ENCODE measurements around the gene SLCO3A1.

The SLCO3A1 gene

DNA sequence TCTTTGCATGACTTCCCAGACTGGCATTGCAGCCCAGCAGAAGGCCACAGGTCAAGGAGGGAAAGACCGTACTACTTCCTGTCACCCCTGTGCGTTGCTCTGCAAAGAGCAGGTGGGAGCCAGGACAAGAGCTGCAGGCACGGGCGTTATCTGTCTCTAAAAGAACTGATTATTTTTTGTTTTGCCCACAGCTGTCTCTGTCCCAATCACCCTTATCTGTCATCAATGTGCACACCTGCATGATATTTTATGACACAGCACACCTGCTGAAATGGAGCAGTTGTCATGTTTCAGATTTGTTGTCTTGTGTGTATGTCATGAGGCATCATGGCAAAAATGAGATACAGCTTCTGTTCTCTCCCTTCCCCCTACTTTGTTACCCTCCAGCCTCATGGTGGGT, 58.8 kb downstream of the SLCO3A1 start:
- DNase-seq (ENCODE audit: low spot score), result no peak

DNA sequence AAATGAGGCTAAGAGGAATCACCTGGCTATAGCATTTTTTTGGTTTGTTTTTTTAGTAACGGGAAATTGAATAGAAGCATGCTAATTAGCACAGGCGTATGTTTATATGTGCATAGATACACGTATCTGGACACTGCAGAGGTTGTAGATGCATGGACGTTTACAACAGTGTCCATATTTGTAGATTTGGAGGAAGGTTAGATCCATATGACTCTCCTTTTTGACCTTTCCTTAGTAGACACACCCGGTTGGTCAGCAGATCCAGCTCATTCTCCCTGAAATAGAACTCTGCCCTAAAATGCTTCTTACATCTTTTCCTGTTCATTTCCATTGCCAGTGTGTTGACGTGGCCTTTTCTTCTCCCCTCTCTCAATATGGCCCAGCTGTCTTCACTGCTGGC, 60.1 kb downstream of the SLCO3A1 start:
- no peak for DNase-seq (ENCODE audit: low spot score)

DNA sequence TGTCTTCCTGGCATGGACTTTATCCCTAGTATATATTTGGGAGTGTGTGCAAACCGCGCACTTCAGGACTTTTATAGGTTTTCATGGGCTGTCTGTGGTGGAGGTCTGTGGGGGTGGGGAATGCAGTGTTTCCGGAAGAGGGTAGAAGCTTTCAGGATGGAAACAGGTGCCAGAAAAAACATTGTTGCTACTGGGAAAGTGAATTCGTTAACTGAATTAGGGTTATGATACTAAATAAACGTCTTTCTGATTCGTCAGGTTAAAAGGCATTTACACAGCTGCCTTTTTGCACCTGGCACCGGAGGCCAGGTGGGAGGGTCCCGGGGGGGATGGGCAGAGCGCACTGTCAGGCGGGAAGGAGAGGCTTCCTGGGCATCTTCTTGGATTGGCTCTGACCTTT, 62.1 kb downstream of the SLCO3A1 start:
- DNase-seq (ENCODE audit: low spot score), result no peak

GRCh38 chr15:91916051-91916450, 62.5 kb downstream of the SLCO3A1 start:
- no peak for DNase-seq (ENCODE audit: low spot score)

- no peak for DNase-seq (ENCODE audit: low spot score)
Measured at GRCh38 chr15:91917686-91918360, 64.3 kb downstream of the SLCO3A1 start.

DNA sequence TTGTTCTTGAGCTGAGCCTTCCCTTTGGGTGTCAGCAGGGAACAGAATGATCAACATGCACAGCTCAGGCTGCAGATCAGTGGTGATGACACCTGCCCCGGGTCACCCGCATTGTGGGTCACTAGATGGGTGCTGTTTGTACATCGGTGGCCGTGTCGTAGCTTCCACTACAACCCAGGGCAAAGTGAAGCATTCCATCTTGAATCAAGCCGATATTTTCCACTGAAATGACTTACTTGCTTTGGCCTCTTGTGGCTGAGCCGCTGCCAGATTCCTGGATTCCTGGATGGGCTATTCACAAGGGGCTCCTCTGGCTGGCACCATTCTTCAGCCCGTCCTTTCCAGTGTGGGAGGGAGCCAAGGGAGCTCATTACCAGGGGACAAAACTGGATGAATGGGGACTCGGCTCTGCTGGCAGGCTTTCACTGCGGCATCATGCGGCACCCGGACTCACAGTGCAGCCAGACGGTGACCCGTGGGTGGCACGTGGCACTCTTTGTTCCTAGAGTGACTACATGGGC, 65.6 kb downstream of the SLCO3A1 start:
- no peak for DNase-seq (ENCODE audit: low spot score)

DNA sequence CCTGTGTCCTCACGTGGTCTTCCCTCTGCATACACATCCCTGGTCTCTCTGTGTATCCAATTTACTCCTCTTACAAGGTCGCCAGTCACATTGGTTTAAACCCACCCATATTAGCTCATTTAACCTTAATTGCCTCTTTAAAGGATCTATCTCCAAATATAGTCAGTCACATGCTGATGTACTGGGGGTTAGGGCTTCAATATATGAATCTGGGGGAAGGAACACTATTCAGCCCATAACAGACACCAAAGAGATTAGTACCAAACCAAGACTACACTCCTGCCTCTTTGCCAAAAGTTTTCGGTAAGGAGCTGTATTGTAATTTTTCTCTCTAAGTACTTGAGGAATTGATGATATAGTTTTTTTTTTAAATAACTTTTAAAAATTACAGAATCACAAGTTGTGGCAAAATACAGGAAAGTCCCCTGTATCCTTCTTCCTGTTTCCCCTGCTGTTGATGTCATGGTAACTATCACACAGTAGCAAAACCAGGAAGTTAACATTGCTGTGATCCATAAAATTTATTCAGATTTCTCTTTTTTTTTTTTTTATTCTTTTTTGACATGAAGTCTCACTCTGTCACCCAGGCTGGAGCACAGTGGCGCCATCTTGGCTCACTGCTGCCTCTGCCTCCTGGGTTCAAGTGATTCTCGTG, 67.8 kb downstream of the SLCO3A1 start:
- no peak for DNase-seq (ENCODE audit: low spot score)

DNA sequence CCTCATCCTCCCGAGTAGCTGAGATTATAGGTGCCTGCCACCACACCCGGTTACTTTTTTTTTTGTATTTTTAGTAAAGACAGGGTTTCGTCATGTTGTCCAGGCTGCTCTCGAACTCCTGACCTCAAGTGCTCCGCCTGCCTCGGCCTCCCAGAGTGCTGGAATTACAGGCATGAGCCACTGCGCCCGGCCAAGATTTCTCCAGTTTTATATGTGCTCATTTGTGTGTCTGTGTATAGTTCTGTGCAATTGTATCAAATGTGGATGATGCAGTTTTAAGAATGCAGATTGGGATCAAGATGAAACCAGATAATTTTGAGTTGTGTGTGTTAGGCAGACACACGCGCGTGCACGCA, 68.3 kb downstream of the SLCO3A1 start:
- DNase-seq (ENCODE audit: low spot score), result no peak

- no peak for DNase-seq (ENCODE audit: low spot score)
Measured at GRCh38 chr15:91922646-91923547, 69.4 kb downstream of the SLCO3A1 start.

DNA sequence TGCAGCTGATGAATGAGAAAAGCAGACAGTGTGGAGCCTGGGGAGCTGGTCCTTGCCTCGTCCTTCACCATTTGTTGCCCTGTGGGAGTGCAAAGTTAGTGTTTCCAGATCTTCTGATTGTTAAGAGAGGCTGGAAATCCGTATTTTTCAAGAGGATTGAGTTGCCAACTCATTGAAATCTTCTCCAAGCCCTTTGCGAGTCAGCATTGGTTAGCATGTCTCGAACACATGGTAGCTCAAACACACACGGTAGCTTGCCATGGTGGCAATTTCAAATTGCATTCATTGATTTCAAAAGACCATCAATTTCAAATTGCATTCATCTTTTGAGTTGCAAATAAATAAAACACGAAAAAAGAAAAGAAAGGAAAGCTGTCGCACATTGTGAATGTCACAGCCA, 70.7 kb downstream of the SLCO3A1 start:
- DNase-seq (ENCODE audit: low spot score), result no peak

DNA sequence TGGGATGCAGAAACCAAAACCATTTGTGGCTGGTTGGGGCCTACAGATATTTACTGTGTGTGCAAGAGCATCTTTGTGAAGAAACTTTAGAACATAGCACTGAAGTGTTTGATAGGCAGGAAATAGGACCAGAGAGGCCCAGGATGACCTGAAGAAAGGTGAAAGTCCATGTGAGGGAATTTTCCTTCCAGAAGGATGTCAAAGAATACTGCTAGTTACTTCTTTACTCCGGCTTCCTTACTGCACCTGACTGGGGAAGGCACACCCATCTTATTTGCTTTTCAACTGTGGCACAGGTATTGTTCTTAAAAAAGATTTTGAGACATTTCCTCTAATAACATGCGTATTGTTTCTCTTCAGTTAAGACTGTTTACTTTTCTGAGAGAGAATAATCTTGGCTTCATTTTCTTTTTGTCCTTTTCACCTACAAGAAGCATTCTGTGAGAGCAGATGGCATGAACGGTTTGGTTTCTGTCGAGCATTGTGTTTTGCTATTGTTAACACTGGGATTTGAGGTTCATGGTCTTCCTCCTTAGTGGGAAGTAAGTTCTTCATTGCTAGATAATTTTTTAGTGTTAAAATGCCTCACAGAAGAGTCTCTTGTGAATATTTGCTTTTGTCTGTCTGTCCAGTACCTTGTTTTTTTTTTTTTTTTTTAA, 71.5 kb downstream of the SLCO3A1 start:
- no peak for DNase-seq (ENCODE audit: low spot score)

DNA sequence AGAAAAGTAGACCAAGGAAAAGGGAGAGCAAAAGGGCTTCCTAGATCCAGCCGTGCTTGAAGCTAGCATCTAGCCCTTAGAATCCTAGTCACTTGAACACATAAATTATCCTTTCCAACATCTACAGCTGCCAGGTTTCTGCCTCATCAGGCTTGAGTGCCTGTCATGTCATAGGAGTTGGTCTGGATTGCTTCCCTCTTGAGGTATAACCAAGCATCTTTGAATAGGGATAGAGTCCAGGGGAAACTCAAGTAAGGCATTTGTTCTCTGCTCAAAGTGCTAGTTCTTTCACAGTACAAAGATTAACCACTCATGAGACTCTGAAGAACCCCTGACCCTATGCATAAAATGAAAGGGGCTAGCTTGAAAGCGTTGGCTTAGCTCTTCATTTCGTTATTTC, 72.3 kb downstream of the SLCO3A1 start:
- no peak for DNase-seq (ENCODE audit: low spot score)

DNA sequence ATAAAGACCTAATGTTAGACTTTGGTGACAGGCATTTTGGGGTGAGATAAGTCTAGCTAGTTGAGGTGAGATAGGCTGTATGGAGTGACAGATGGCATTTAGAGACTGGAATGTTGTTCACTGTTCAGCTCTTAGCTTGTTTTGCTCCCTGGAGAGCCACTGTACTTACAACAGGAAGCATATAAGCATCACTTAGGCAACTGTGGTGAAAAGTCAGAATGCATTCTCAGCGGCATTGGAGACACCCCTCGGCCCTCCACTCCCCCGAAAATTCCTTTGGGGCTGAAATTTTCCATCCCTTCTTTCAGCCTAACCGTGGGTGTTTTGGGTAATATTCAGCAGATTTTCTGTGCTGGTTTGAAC, 73.4 kb downstream of the SLCO3A1 start:
- no peak for DNase-seq (ENCODE audit: low spot score)

DNA sequence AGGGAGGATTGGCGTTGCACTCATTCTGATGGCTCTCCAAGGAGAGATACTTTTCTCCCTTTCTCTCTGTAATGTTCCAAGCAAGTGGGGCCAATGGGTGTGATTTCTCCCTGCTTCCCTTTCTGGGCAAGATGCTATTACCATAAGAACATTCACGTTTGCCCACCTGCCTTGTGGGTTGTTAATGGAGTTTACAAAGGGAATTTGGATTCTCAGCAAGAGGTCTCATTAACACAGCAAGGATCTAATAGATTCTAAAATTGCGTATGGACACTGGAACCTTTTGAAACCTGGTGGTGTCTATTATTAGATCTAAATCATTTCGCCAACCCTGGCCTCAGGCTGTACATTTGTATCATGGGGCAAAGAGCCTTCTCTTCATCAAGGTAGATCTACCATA, 74.1 kb downstream of the SLCO3A1 start:
- no peak for DNase-seq (ENCODE audit: low spot score)

DNA sequence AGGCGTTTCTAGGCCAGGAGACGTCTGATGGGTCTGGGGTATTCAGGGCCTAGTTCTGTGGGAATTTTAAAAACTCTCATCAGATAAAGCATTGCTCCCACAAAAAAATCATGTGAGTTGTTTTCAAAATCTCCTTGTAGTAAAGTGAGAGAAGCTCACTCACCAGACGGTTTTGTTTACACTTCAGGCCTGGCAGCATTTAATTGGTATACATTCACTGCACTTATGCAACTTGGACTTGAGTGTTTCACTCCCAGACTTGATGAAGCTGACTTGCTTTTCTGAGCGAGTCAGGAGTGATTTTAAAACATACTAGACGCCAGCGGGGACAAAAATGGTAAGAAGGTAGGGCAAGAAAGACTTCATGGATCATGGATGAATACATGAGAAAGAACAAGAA, 75.2 kb downstream of the SLCO3A1 start:
- no peak for DNase-seq (ENCODE audit: low spot score)

DNA sequence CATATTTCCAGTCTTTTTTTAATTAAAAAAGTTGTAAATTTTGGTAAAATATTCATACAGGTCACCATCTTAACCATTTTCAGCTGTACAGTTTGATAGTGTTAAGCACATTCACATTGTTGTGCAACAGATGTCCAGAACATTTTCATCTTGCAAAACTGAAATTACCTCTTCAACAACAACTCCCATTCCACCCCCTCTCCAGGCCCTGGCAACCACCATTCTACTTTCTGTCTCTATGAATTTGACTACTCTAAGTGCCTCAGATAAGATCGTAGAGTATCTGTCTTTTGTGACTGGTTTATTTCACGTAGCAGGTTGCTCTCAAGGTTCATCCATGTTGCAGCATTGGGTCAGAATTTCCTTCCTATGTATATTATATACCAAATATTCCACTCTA, 76.0 kb downstream of the SLCO3A1 start:
- DNase-seq (ENCODE audit: low spot score), result no peak

DNA sequence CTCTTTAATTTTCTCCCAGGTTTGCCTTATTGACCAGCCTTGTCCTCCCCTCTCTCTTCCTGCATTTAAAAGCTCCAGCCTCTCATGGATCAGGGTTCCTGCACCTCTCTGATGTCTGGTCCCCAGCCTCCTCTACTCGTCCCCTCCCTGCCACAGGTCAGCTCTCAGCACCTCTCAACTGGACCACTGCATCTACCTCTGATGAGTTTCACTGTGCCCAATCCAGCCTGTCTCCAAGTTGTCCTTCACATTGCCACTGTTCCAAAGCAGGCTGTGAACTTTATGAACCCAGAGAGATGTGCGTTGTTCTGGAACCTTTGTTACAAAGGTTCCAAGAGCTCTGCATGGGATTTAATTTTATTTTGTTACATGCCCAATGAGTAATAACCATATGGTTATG, 76.6 kb downstream of the SLCO3A1 start:
- no peak for DNase-seq (ENCODE audit: low spot score)

- DNase-seq (ENCODE audit: low spot score), result no peak
Measured at GRCh38 chr15:91936182-91936775, 82.8 kb downstream of the SLCO3A1 start.

- DNase-seq (ENCODE audit: low spot score), result no peak
Measured at GRCh38 chr15:91936927-91937326, 83.4 kb downstream of the SLCO3A1 start.

DNA sequence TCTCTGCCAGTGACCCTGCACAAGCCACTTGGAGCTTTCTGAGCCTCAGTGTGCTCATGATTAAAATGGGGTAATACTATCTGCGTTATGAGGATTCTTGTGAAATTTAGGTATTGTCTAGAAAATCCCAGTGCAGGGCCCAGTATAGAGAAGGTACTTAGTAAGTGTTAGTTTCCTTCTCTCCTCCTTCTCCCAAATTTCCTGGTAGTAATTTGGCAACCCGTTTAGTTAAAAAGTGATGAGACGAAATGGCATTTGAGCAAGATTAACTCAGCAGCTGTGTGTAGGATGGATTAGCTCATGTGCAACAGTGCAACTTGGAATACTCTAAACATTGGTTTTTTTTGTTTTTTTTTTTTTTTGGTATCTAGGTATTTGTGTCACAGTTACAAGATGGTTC, 84.6 kb downstream of the SLCO3A1 start:
- DNase-seq (ENCODE audit: low spot score), result no peak

DNA sequence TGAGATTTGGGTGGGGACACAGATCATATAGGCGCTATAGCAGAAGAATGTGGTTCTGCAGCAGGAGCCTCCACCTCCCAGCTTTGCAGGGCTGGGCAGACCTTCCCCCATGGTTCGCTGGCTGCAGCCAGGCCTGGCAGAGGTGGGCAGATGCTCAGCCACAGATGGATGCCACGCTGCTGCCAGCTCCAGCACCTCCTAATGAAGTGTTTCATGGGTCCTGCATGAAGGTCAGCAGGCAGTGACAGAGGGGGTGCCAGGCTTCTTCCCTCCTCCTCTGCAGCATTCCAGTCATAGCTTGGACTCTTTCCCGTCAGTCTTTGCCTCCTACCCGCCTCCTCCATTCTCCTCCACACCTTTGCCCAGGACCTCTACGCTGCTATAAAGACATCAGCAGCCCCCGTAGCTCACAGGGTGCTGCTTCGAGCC, 85.9 kb downstream of the SLCO3A1 start:
- DNase-seq (ENCODE audit: low spot score), result no peak

Data from RKO (cell line).